Lower leg skin (tissue), 4 donors: Measurements from ENCODE around the gene NDUFV3. TPM values are rescaled to one million over a fixed set of nuclear protein-coding genes. Genes with fewer than 3 reads are reported as not detected.
A peak's percentile ranks its signal among the peaks of the same experiment; 100 is the strongest.
"Not testable (repeated sequence)": the region's sequence is repeated elsewhere in the genome, so short reads cannot be mapped to it uniquely, and the experiment has no call there.

Source experiments
- DNase-seq, 2 donors: peaks; one replicate each; pipeline ENCODE4 v3.0.0-alpha.2; 2019; ENCODE audit warnings: low spot score in 2 of 2
- H3K4me3 ChIP-seq: fragments of 200-600 bp; sonication (generic); 2 replicates; pipeline ENCODE4 v1.5.1; 2017; ENCODE audit warnings: mild to moderate bottlenecking, low read depth; ENCODE audit not compliant: poor library complexity, severe bottlenecking
- POLR2A ChIP-seq, 2 donors: fragments of 450-650 bp; IDR thresholded peaks; one replicate each; pipeline ENCODE4 v1.6.1; 2016 to 2017; ENCODE audit warnings: antibody characterized with exemption in 2 of 2, mild to moderate bottlenecking in 1 of 2, moderate library complexity in 1 of 2
- WGBS, 2 donors: methylation state at CpG; one replicate each; pipeline ENCODE4 v1.1.5; 2018; 5-methylcytosine and 5-hydroxymethylcytosine counted together
- intact Hi-C: fragments of 100-400 bp; cut with DNase I; formaldehyde crosslinking; loops from one replicate; pipeline ENCODE4 v1.15.0; 2023; ENCODE audit warnings: low total_unique reads
- total RNA-seq, 4 donors: library from RNA; depleted of rRNA; stranded (reverse); fragments of >200 nt; gene quantifications; one replicate each; pipeline ENCODE4 v1.1.0, GENCODE V29; 2016
- TF ChIP-seq, protein P1 (sequence below), 3 donors: fragments of 450-650 bp; IDR thresholded peaks; one replicate each; pipeline ENCODE4 v1.5.1; 2016; ENCODE audit warnings: antibody characterized with exemption in 3 of 3, mild to moderate bottlenecking in 3 of 3, moderate library complexity in 2 of 3

The NDUFV3 gene
- total RNA-seq, 4 donors from 2014 or later: 41.8 to 65.3 (median 60.0) TPM

GRCh38 chr21:42847726-42848125, 45.4 kb upstream of the NDUFV3 start:
- intact Hi-C loops: no loop called here
- TF ChIP-seq POLR2A (IDR thresholded peaks at IDR 0.05): no peak
- TF ChIP-seq, protein P1, sequence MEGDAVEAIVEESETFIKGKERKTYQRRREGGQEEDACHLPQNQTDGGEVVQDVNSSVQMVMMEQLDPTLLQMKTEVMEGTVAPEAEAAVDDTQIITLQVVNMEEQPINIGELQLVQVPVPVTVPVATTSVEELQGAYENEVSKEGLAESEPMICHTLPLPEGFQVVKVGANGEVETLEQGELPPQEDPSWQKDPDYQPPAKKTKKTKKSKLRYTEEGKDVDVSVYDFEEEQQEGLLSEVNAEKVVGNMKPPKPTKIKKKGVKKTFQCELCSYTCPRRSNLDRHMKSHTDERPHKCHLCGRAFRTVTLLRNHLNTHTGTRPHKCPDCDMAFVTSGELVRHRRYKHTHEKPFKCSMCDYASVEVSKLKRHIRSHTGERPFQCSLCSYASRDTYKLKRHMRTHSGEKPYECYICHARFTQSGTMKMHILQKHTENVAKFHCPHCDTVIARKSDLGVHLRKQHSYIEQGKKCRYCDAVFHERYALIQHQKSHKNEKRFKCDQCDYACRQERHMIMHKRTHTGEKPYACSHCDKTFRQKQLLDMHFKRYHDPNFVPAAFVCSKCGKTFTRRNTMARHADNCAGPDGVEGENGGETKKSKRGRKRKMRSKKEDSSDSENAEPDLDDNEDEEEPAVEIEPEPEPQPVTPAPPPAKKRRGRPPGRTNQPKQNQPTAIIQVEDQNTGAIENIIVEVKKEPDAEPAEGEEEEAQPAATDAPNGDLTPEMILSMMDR (IDR thresholded peaks at IDR 0.05): no peak
- WGBS, 2 donors: 89 to 92% methylated on average over 4 of the region's 4 CpGs
- peak in 1 of 2 donors; percentile 26 for DNase-seq
- H3K4me3 ChIP-seq: no peak overlapping the region

- whole genome bisulfite sequencing, 2 donors: 95 to 96% methylated on average over 53 to 95 of the region's 95 CpGs
- intact Hi-C loops, H3K4me3 ChIP-seq, DNase-seq: not testable (repeated sequence)
Measured at GRCh38 chr21:42848144-42848931, 44.8 kb upstream of the NDUFV3 start.

GRCh38 chr21:42848932-42849758, 44.0 kb upstream of the NDUFV3 start:
- DNase-seq: no peak
- no peak overlapping the region for H3K4me3 ChIP-seq
- 89 to 92% methylated on average over 54 of the region's 54 CpGs for WGBS, 2 donors
- intact Hi-C loops: no loop called here
- TF ChIP-seq, protein P1 (IDR thresholded peaks at IDR 0.05): no peak
- no peak for TF ChIP-seq POLR2A (IDR thresholded peaks at IDR 0.05)

GRCh38 chr21:42849759-42850412, 43.2 kb upstream of the NDUFV3 start:
- WGBS, 2 donors: 93 to 96% methylated on average over 28 to 29 of the region's 29 CpGs
- intact Hi-C loops: no loop called here
- DNase-seq: no peak
- no peak overlapping the region for H3K4me3 ChIP-seq
- no peak for TF ChIP-seq POLR2A (IDR thresholded peaks at IDR 0.05)
- TF ChIP-seq, protein P1 (IDR thresholded peaks at IDR 0.05): no peak

- no peak overlapping the region for H3K4me3 ChIP-seq
- WGBS, 2 donors: 90 to 97% methylated on average over 7 to 9 of the region's 10 CpGs
- TF ChIP-seq POLR2A (IDR thresholded peaks at IDR 0.05): no peak
- intact Hi-C loops: no loop called here
- DNase-seq: no peak
Measured at GRCh38 chr21:42850463-42850862, 42.6 kb upstream of the NDUFV3 start.

DNA sequence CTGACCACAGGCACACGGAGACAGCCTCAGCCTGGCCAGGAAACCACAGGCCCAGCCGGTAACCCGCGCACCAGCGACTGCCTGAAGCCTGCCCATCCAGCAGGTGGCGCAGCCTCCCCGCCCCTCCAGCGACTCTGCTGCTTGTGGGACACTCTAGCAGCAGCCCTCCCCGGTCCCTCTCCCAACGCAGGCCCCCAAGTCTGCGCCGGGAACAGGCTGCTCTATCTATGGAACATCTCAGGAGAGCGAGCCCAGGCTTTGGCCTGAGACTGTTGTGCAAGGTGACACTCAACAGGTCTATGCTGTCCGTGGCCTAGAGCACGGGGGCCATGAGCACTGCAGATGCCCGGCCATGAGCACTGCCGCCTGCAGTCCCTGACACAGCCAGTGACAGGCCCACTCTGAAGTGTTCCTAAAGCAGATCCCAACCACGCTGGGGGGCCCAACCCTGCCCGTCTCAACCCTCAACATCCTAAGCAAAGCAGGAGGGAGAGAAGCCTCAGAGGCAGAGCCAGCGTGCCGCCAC, 42.2 kb upstream of the NDUFV3 start:
- WGBS, 2 donors: 83 to 87% methylated on average over 20 to 21 of the region's 21 CpGs
- TF ChIP-seq POLR2A (IDR thresholded peaks at IDR 0.05): no peak
- TF ChIP-seq, protein P1 (IDR thresholded peaks at IDR 0.05): no peak
- DNase-seq: no peak
- no peak overlapping the region for H3K4me3 ChIP-seq
- intact Hi-C loops: no loop called here
